Liver (tissue), 9 donors: ENCODE data around the gene ANXA10. TPM values are rescaled to one million over a fixed set of nuclear protein-coding genes. Genes with fewer than 3 reads are reported as not detected.

ENCODE experiments used
- DNase-seq: peaks from one replicate; pipeline ENCODE4 v3.0.0-alpha.2; 2017; ENCODE audit warnings: low spot score
- H3K27ac ChIP-seq, 2 donors: one replicate each; pipeline ENCODE4 v1.7.0; 2013; ENCODE audit warnings: inconsistent platforms in 2 of 2, low read length in 2 of 2, control low read depth in 1 of 2, low read depth in 1 of 2, mild to moderate bottlenecking in 1 of 2
- H3K27me3 ChIP-seq, 4 donors: one replicate each; pipeline versions ENCODE4 v1.6.1 to v1.7.0; 2013; ENCODE audit warnings: low read length in 3 of 4, inconsistent platforms in 1 of 4, mild to moderate bottlenecking in 1 of 4, moderate library complexity in 1 of 4; ENCODE audit not compliant: control insufficient read depth in 4 of 4, insufficient read depth in 4 of 4
- H3K36me3 ChIP-seq, 4 donors: one replicate each; pipeline versions ENCODE4 v1.6.1 to v1.7.0; 2013; ENCODE audit warnings: low read length in 3 of 4, mild to moderate bottlenecking in 3 of 4, low read depth in 1 of 4, moderate library complexity in 1 of 4; ENCODE audit not compliant: control insufficient read depth in 4 of 4, insufficient read depth in 3 of 4
- H3K4me1 ChIP-seq, 4 donors: one replicate each; pipeline versions ENCODE4 v1.6.1 to v1.7.0; 2013; ENCODE audit warnings: low read length in 3 of 4, mild to moderate bottlenecking in 3 of 4, moderate library complexity in 1 of 4; ENCODE audit not compliant: control insufficient read depth in 4 of 4, insufficient read depth in 4 of 4
- H3K4me3 ChIP-seq, 3 donors: one replicate each; pipeline versions ENCODE4 v1.6.1 to v1.7.0; 2013; ENCODE audit warnings: low read length in 3 of 3, control low read depth in 1 of 3, low read depth in 1 of 3, mild to moderate bottlenecking in 1 of 3
- H3K9ac ChIP-seq, 2 donors: one replicate each; pipeline ENCODE4 v1.7.0; 2013; ENCODE audit warnings: low read length in 2 of 2, mild to moderate bottlenecking in 2 of 2, moderate library complexity in 2 of 2, control low read depth in 1 of 2, low read depth in 1 of 2
- H3K9me3 ChIP-seq, 4 donors: one replicate each; pipeline versions ENCODE4 v1.6.1 to v1.7.0; 2013; ENCODE audit warnings: low read length in 3 of 4; ENCODE audit not compliant: control insufficient read depth in 4 of 4
- EGR1 ChIP-seq, 2 donors: IDR thresholded peaks; 2 replicates each; pipeline ENCODE4 v1.6.1; 2016 to 2018; ENCODE audit warnings: antibody characterized with exemption in 2 of 2, low read depth in 2 of 2
- FOXA2 ChIP-seq: IDR thresholded peaks from 2 replicates; pipeline ENCODE4 v1.6.1; 2016; ENCODE audit warnings: antibody characterized with exemption
- HNF4A ChIP-seq, 2 donors: conservative IDR thresholded peaks; 2 replicates each; pipeline ENCODE4 v1.6.1; 2016; ENCODE audit warnings: antibody characterized with exemption in 2 of 2, mild to moderate bottlenecking in 2 of 2
- HNF4G ChIP-seq: IDR thresholded peaks from 2 replicates; pipeline ENCODE4 v1.6.1; 2016; ENCODE audit warnings: antibody characterized with exemption
- JUND ChIP-seq, 2 donors: IDR thresholded peaks; 2 replicates each; pipeline ENCODE4 v1.6.1; 2016; ENCODE audit warnings: antibody characterized with exemption in 2 of 2
- RAD21 ChIP-seq, 2 donors: IDR thresholded peaks; 2 replicates each; pipeline ENCODE4 v1.6.1; 2016; ENCODE audit warnings: antibody characterized with exemption in 2 of 2, mild to moderate bottlenecking in 2 of 2
- RXRA ChIP-seq, 2 donors: IDR thresholded peaks; 2 replicates each; pipeline ENCODE4 v1.6.1; 2017 to 2018; ENCODE audit warnings: antibody characterized with exemption in 2 of 2, mild to moderate bottlenecking in 1 of 2
- TAF1 ChIP-seq: conservative IDR thresholded peaks from 2 replicates; pipeline ENCODE4 v1.6.1; 2016; ENCODE audit warnings: antibody characterized with exemption, mild to moderate bottlenecking
- YY1 ChIP-seq: IDR thresholded peaks from 2 replicates; pipeline ENCODE4 v1.6.1; 2016; ENCODE audit warnings: antibody characterized with exemption, mild to moderate bottlenecking
- WGBS: extraction: QIAGEN DNeasy Blood & Tissue Kit; methylation state at CpG from one replicate; pipeline ENCODE4 v1.1.7; 2013; 5-methylcytosine and 5-hydroxymethylcytosine counted together
- polyA plus RNA-seq, 2 donors: library from polyadenylated mRNA; stranded (reverse) in 1 of 2; unstranded in 1 of 2; fragments of 200-250 nt in 1 of 2; fragments of >200 nt in 1 of 2; fragmentation: Nextera tagmentation in 1 of 2; extraction: Ambion mirVana in 1 of 2; gene quantifications; one replicate each; pipeline versions ENCODE4 v1.2.1 to v1.2.3, GENCODE V29; 2013 to 2015
- total RNA-seq, 2 donors: library from RNA; depleted of rRNA; stranded (reverse); fragments of >200 nt; gene quantifications; one replicate each; pipeline ENCODE4 v1.2.3, GENCODE V29; 2014
- TF ChIP-seq, protein P1 (sequence below): IDR thresholded peaks from 2 replicates; pipeline ENCODE4 v1.6.1; 2016; ENCODE audit warnings: antibody characterized with exemption
- TF ChIP-seq, protein P2 (sequence below): IDR thresholded peaks from 2 replicates; pipeline ENCODE4 v1.6.1; 2016; ENCODE audit warnings: antibody characterized with exemption, mild to moderate bottlenecking
- TF ChIP-seq, protein P3 (sequence below): IDR thresholded peaks from 2 replicates; pipeline ENCODE4 v1.6.1; 2016; ENCODE audit warnings: antibody characterized with exemption
- TF ChIP-seq, protein P4 (sequence below): IDR thresholded peaks from 2 replicates; pipeline ENCODE4 v1.6.1; 2016; ENCODE audit warnings: antibody characterized with exemption
- TF ChIP-seq, protein P5 (sequence below): fragments of 150-350 bp; IDR thresholded peaks from 2 replicates; pipeline ENCODE4 v1.5.1; 2017; ENCODE audit warnings: improper control_type of control experiment, low read depth, low read length; ENCODE audit not compliant: missing input control
- donor health status: healthy.
- donor health status: healthy.
- donor health status: healthy.
- donor health status: healthy.
- donor health status: healthy.

ANXA10 gene
- total and polyA plus RNA-seq, 4 donors, result 6.3 to 45.4 (median 28.3) TPM

DNA sequence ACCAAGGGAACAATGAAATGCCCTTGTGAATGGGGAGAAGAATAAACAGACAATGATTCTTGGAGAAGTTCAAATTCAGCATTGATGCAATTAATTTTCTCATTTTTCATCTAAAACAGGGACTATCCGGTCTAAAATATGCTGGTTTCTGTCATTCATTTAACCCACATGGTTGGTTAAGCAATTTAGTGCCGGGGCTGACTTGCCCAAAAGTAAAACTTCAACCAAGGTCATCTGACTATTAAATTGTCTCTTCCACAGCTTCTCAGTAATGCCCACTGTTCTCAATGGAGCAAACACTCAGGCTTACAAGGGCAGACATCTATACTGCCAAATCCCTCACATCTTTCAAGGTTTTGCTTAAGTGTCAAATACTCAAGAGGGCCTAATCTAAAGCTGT, 51.3 kb downstream of the ANXA10 start:
- H3K9ac ChIP-seq, result no peak overlapping the region
- WGBS, result 70% methylated on average over 2 of the region's 2 CpGs
- no peak for DNase-seq
- TF ChIP-seq, protein P1, sequence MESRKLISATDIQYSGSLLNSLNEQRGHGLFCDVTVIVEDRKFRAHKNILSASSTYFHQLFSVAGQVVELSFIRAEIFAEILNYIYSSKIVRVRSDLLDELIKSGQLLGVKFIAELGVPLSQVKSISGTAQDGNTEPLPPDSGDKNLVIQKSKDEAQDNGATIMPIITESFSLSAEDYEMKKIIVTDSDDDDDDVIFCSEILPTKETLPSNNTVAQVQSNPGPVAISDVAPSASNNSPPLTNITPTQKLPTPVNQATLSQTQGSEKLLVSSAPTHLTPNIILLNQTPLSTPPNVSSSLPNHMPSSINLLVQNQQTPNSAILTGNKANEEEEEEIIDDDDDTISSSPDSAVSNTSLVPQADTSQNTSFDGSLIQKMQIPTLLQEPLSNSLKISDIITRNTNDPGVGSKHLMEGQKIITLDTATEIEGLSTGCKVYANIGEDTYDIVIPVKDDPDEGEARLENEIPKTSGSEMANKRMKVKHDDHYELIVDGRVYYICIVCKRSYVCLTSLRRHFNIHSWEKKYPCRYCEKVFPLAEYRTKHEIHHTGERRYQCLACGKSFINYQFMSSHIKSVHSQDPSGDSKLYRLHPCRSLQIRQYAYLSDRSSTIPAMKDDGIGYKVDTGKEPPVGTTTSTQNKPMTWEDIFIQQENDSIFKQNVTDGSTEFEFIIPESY, result no peak
- H3K9me3 ChIP-seq, result no peaks in the 10 kb centered on the region
- no peak overlapping the region for H3K4me3 ChIP-seq
- H3K4me1 ChIP-seq, result no peaks in the 10 kb centered on the region
- no peaks in the 10 kb centered on the region for H3K27me3 ChIP-seq
- H3K27ac ChIP-seq, result no peak overlapping the region
- H3K36me3 ChIP-seq, result no peaks in the 10 kb centered on the region

DNA sequence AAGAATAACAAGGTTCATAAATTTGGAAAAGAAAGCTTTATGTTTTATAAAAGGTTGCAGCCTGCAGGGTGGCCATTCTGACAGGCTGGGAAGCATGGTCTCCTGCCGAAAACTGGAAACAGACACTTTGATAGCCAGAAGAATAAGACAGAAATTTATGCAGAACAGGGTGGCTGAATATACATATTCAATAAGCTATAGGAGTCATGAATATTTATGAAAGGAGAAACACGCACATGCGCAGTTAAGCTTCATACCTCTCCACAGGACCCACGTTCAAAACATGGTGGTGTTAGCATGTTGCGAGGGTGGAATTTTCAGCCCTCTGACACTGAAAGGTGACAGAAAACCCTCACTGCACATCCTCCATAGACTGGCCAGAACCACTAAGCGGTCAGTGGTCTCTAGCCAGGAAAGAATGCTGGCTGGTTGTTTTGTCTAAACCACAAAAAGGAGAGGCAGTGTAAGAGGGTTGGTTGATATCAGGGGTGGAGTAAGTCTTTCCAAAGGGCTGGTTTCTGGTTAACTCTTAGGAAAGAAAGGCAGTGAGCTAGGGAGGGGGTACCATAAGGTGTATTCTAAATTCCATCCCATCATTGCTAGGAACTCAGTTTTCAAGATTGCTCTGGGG, 58.2 kb downstream of the ANXA10 start:
- WGBS, result 84% methylated on average over 6 of the region's 6 CpGs

More for the DNA sequence above, 58.2 kb downstream of the ANXA10 start:
- H3K4me3 ChIP-seq, result no peak overlapping the region
- no peak overlapping the region for H3K9ac ChIP-seq
- H3K27me3 ChIP-seq, result no peaks in the 10 kb centered on the region
- DNase-seq, result no peak
- no peak overlapping the region for H3K27ac ChIP-seq
- H3K36me3 ChIP-seq, result no peaks in the 10 kb centered on the region
- TF ChIP-seq TAF1, result no peak
- TF ChIP-seq RAD21 (IDR thresholded peaks at IDR 0.05), result no peak
- TF ChIP-seq, protein P2, sequence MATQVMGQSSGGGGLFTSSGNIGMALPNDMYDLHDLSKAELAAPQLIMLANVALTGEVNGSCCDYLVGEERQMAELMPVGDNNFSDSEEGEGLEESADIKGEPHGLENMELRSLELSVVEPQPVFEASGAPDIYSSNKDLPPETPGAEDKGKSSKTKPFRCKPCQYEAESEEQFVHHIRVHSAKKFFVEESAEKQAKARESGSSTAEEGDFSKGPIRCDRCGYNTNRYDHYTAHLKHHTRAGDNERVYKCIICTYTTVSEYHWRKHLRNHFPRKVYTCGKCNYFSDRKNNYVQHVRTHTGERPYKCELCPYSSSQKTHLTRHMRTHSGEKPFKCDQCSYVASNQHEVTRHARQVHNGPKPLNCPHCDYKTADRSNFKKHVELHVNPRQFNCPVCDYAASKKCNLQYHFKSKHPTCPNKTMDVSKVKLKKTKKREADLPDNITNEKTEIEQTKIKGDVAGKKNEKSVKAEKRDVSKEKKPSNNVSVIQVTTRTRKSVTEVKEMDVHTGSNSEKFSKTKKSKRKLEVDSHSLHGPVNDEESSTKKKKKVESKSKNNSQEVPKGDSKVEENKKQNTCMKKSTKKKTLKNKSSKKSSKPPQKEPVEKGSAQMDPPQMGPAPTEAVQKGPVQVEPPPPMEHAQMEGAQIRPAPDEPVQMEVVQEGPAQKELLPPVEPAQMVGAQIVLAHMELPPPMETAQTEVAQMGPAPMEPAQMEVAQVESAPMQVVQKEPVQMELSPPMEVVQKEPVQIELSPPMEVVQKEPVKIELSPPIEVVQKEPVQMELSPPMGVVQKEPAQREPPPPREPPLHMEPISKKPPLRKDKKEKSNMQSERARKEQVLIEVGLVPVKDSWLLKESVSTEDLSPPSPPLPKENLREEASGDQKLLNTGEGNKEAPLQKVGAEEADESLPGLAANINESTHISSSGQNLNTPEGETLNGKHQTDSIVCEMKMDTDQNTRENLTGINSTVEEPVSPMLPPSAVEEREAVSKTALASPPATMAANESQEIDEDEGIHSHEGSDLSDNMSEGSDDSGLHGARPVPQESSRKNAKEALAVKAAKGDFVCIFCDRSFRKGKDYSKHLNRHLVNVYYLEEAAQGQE, result no peak
- TF ChIP-seq, protein P3, sequence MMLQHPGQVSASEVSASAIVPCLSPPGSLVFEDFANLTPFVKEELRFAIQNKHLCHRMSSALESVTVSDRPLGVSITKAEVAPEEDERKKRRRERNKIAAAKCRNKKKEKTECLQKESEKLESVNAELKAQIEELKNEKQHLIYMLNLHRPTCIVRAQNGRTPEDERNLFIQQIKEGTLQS, result no peak
- TF ChIP-seq RXRA (IDR thresholded peaks at IDR 0.05), result no peak
- TF ChIP-seq JUND (IDR thresholded peaks at IDR 0.05), result no peak
- TF ChIP-seq EGR1 (IDR thresholded peaks at IDR 0.05; ENCODE audit: low read depth in 2 of 2), result no peak
- no peak for TF ChIP-seq HNF4A (conservative IDR thresholded peaks at IDR 0.05)
- TF ChIP-seq, protein P4, sequence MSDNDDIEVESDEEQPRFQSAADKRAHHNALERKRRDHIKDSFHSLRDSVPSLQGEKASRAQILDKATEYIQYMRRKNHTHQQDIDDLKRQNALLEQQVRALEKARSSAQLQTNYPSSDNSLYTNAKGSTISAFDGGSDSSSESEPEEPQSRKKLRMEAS, result no peak
- no peak for TF ChIP-seq YY1
- no peak for TF ChIP-seq FOXA2
- TF ChIP-seq HNF4G, result no peak
- TF ChIP-seq, protein P5, sequence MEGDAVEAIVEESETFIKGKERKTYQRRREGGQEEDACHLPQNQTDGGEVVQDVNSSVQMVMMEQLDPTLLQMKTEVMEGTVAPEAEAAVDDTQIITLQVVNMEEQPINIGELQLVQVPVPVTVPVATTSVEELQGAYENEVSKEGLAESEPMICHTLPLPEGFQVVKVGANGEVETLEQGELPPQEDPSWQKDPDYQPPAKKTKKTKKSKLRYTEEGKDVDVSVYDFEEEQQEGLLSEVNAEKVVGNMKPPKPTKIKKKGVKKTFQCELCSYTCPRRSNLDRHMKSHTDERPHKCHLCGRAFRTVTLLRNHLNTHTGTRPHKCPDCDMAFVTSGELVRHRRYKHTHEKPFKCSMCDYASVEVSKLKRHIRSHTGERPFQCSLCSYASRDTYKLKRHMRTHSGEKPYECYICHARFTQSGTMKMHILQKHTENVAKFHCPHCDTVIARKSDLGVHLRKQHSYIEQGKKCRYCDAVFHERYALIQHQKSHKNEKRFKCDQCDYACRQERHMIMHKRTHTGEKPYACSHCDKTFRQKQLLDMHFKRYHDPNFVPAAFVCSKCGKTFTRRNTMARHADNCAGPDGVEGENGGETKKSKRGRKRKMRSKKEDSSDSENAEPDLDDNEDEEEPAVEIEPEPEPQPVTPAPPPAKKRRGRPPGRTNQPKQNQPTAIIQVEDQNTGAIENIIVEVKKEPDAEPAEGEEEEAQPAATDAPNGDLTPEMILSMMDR, result no peak
- TF ChIP-seq, protein P1, result no peak
- peaks cover 0 to 4% (median 0%) of the 10 kb centered on the region in 4 donors for H3K4me1 ChIP-seq
- no peaks in the 10 kb centered on the region for H3K9me3 ChIP-seq
